ENCODE measurements around the gene ADAMTSL2. TPM values are rescaled to one million over a fixed set of nuclear protein-coding genes. Genes with fewer than 3 reads are reported as not detected.

Gene ADAMTSL2
- total RNA-seq, 1 experiment from 2014 or later: 0.87 TPM

DNA sequence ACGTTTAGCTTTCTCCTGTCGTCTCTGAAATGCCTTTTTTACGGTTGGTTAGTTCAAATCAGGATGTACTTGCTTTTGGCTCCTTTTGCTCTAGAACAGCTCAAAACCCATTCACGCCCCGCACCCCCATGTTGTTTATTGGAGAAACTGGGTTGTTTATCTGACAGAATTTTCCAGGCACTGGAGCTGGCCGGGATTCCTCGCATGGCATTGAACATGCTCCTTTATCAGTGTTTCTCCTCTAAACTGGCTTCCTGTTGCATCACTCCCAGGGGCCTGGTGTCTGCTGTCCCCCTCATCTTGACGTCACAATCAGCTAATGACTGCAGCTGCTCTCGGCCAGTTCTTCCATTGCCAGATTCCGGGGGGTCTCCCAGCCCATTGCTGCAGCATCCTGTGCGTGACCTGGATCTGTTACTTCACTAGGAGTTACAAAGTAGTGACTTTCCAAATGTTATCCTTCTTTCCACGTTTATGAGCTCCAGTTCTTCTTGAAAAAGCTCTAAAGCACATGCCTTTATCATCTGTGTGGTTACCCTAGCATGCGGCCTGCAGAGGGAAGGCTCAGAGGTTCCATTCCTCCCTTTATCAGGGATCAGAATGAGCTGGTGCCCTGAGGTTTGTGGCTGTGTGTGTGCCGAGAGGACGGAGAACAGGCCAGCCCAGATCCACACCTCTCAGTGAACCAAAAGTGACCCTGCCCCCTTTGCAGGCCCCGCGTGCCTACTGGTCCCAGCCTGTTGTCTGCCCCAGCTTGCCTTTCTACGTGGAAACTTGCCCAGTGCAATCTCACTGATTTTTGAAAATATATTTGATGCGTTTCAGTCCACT lies 47.2 kb downstream of the ADAMTSL2 start (continued):
- TF ChIP-seq, protein P1, sequence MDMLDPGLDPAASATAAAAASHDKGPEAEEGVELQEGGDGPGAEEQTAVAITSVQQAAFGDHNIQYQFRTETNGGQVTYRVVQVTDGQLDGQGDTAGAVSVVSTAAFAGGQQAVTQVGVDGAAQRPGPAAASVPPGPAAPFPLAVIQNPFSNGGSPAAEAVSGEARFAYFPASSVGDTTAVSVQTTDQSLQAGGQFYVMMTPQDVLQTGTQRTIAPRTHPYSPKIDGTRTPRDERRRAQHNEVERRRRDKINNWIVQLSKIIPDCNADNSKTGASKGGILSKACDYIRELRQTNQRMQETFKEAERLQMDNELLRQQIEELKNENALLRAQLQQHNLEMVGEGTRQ (CRISPR knock-in tag; IDR thresholded peaks at IDR 0.05): no peak
- no peak for TF ChIP-seq ETV6 (CRISPR knock-in tag; IDR thresholded peaks at IDR 0.05)

- H3K4me3 Mint-ChIP-seq: no peak overlapping the region
- no peaks in the 10 kb centered on the region for H3K27me3 Mint-ChIP-seq (ENCODE audit: low read depth)
- no peak for ATAC-seq
- ChIA-PET CTCF (interaction anchor here (0.5 to 1.0 kb wide), 3 partner anchors 43 to 160 kb away, joined by 3 read pairs; partner anchors contain the start of gene ADAMTSL2), POLR2A (no interaction called here)
- no peak overlapping the region for H3K27ac Mint-ChIP-seq
- H3K9me3 Mint-ChIP-seq: no peaks in the 10 kb centered on the region
- TF ChIP-seq CREM (CRISPR knock-in tag; IDR thresholded peaks at IDR 0.05): no peak
- TF ChIP-seq NFATC4 (CRISPR knock-in tag; IDR thresholded peaks at IDR 0.05): no peak
- TF ChIP-seq CTCF (IDR thresholded peaks at IDR 0.05): no peak
- no peak for TF ChIP-seq ZNF138 (CRISPR knock-in tag; conservative IDR thresholded peaks at IDR 0.05)
- TF ChIP-seq PRRX2 (CRISPR knock-in tag; IDR thresholded peaks at IDR 0.05): no peak
- no peak for TF ChIP-seq ZNF263 (CRISPR knock-in tag; IDR thresholded peaks at IDR 0.05; ENCODE audit: low read depth)
- no peak for TF ChIP-seq JAZF1 (CRISPR knock-in tag; IDR thresholded peaks at IDR 0.05)
- no peak for TF ChIP-seq ELF4 (CRISPR knock-in tag; IDR thresholded peaks at IDR 0.05; ENCODE audit: low read depth)
- no peak for TF ChIP-seq ZNF219 (CRISPR knock-in tag; IDR thresholded peaks at IDR 0.05; ENCODE audit: borderline replicate concordance)
- TF ChIP-seq E2F5 (CRISPR knock-in tag; IDR thresholded peaks at IDR 0.05): no peak
- TF ChIP-seq ZNF416 (CRISPR knock-in tag; IDR thresholded peaks at IDR 0.05): no peak
- TF ChIP-seq FOXP1 (CRISPR knock-in tag; IDR thresholded peaks at IDR 0.05; ENCODE audit: borderline replicate concordance): no peak
- TF ChIP-seq, protein P2, sequence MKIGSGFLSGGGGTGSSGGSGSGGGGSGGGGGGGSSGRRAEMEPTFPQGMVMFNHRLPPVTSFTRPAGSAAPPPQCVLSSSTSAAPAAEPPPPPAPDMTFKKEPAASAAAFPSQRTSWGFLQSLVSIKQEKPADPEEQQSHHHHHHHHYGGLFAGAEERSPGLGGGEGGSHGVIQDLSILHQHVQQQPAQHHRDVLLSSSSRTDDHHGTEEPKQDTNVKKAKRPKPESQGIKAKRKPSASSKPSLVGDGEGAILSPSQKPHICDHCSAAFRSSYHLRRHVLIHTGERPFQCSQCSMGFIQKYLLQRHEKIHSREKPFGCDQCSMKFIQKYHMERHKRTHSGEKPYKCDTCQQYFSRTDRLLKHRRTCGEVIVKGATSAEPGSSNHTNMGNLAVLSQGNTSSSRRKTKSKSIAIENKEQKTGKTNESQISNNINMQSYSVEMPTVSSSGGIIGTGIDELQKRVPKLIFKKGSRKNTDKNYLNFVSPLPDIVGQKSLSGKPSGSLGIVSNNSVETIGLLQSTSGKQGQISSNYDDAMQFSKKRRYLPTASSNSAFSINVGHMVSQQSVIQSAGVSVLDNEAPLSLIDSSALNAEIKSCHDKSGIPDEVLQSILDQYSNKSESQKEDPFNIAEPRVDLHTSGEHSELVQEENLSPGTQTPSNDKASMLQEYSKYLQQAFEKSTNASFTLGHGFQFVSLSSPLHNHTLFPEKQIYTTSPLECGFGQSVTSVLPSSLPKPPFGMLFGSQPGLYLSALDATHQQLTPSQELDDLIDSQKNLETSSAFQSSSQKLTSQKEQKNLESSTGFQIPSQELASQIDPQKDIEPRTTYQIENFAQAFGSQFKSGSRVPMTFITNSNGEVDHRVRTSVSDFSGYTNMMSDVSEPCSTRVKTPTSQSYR (CRISPR knock-in tag; IDR thresholded peaks at IDR 0.05): no peak
- TF ChIP-seq TEAD4 (CRISPR knock-in tag; IDR thresholded peaks at IDR 0.05): no peak
- no peak for TF ChIP-seq ATF1 (CRISPR knock-in tag; IDR thresholded peaks at IDR 0.05)
- H3K4me1 Mint-ChIP-seq: peaks cover 36% of the 10 kb centered on the region
- no peaks in the 10 kb centered on the region for H3K36me3 Mint-ChIP-seq
- no peak for DNase-seq (ENCODE audit: low spot score)
These were observed 48.1 kb downstream of the ADAMTSL2 start for GRCh38 chr9:133582501-133583045.

DNA sequence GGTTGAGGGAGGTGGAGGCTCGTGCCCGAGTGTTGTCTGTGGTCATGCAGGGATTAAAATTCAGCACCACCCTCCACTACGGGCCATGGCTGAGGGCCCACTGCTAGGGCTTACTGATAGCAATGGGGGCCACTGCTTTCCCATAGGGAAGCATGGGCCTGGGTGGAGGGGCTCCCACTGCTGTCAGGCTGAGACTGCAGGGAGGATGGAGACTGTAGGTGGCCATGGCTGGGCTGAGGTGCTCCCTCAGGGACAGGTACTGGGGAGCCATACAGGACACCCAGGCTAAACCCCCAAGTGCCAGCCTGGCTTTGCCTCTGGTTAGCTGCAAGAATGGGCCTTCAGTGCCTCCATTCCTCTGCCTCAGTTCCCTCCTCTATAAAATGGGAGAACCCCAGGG lies 48.6 kb downstream of the ADAMTSL2 start:
- Mint-ChIP-seq H3K36me3 (no peaks in the 10 kb centered on the region), H3K4me3 (no peak overlapping the region), H3K9me3 (no peaks in the 10 kb centered on the region; the same call in 1 of the 2 replicates), H3K27ac (no peak overlapping the region), H3K4me1 (peaks cover 36% of the 10 kb centered on the region), H3K27me3 (ENCODE audit: low read depth) (no peaks in the 10 kb centered on the region)
- ChIA-PET POLR2A (no interaction called here), CTCF (interaction anchor here (0.8 to 1.1 kb wide), 4 partner anchors 28 to 126 kb away, joined by 3 to 4 read pairs (median 3); partner anchors contain the start of gene ADAMTSL2)
- no peak for ATAC-seq
- no peak for DNase-seq (ENCODE audit: low spot score)
- TF ChIP-seq E2F5 (CRISPR knock-in tag; IDR thresholded peaks at IDR 0.05): no peak
- no peak for TF ChIP-seq ELF4 (CRISPR knock-in tag; IDR thresholded peaks at IDR 0.05; ENCODE audit: low read depth)
- TF ChIP-seq CREB1 (CRISPR knock-in tag; IDR thresholded peaks at IDR 0.05): no peak
- TF ChIP-seq ZNF396 (CRISPR knock-in tag; IDR thresholded peaks at IDR 0.05; ENCODE audit: borderline replicate concordance): no peak
- TF ChIP-seq, protein P3, sequence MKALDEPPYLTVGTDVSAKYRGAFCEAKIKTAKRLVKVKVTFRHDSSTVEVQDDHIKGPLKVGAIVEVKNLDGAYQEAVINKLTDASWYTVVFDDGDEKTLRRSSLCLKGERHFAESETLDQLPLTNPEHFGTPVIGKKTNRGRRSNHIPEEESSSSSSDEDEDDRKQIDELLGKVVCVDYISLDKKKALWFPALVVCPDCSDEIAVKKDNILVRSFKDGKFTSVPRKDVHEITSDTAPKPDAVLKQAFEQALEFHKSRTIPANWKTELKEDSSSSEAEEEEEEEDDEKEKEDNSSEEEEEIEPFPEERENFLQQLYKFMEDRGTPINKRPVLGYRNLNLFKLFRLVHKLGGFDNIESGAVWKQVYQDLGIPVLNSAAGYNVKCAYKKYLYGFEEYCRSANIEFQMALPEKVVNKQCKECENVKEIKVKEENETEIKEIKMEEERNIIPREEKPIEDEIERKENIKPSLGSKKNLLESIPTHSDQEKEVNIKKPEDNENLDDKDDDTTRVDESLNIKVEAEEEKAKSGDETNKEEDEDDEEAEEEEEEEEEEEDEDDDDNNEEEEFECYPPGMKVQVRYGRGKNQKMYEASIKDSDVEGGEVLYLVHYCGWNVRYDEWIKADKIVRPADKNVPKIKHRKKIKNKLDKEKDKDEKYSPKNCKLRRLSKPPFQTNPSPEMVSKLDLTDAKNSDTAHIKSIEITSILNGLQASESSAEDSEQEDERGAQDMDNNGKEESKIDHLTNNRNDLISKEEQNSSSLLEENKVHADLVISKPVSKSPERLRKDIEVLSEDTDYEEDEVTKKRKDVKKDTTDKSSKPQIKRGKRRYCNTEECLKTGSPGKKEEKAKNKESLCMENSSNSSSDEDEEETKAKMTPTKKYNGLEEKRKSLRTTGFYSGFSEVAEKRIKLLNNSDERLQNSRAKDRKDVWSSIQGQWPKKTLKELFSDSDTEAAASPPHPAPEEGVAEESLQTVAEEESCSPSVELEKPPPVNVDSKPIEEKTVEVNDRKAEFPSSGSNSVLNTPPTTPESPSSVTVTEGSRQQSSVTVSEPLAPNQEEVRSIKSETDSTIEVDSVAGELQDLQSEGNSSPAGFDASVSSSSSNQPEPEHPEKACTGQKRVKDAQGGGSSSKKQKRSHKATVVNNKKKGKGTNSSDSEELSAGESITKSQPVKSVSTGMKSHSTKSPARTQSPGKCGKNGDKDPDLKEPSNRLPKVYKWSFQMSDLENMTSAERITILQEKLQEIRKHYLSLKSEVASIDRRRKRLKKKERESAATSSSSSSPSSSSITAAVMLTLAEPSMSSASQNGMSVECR (CRISPR knock-in tag; IDR thresholded peaks at IDR 0.05; ENCODE audit: borderline replicate concordance): no peak
- no peak for TF ChIP-seq IRF2 (CRISPR knock-in tag; IDR thresholded peaks at IDR 0.05; ENCODE audit: borderline replicate concordance, low read depth)
